Measurements from ENCODE around the gene DOP1B.

The DOP1B gene

DNA sequence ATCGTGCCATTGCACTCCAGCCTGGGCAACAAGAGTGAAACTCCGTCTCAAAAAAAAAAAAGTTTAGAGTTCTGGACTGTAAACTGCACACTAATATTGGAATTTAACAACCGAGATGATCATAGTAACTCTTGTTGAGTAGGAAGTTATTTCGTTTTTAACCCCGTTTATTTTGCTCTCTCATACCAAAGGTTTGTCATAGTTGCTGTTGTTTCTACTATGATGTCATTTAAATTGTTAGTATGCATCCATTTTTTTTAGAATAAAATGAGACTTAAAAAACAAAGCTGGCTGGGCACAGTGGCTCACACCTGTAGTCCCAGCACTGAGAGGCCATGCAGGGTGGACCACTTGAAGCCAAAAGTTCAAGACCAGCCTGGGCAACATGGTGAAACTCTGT lies 49.3 kb downstream of the DOP1B start:
- Histone ChIP-seq H3K27ac (no peak overlapping the region), H3K4me3 (no peak overlapping the region)
- no peak for TF ChIP-seq CTCF (IDR thresholded peaks at IDR 0.05)
- no peak for DNase-seq (ENCODE audit: low spot score)
